Esophagus squamous epithelium (tissue), 4 donors: ENCODE results near the gene UMOD.

Experiments used
- POLR2A ChIP-seq, 4 donors: fragments of 450-650 bp; IDR thresholded peaks; one replicate each; pipeline ENCODE4 v1.6.1; 2017; ENCODE audit warnings: antibody characterized with exemption in 4 of 4, mild to moderate bottlenecking in 4 of 4, moderate library complexity in 3 of 4
- TF ChIP-seq, protein P1 (sequence below), 6 experiments: fragments of 450-650 bp in 4 of 6; fragments of 200-600 bp in 2 of 6; sonication (generic) in 2 of 6; IDR thresholded peaks; one replicate each; pipeline ENCODE4 v1.5.1; 2016 to 2019; ENCODE audit warnings: antibody characterized with exemption in 6 of 6, mild to moderate bottlenecking in 4 of 6, moderate library complexity in 4 of 6

DNA sequence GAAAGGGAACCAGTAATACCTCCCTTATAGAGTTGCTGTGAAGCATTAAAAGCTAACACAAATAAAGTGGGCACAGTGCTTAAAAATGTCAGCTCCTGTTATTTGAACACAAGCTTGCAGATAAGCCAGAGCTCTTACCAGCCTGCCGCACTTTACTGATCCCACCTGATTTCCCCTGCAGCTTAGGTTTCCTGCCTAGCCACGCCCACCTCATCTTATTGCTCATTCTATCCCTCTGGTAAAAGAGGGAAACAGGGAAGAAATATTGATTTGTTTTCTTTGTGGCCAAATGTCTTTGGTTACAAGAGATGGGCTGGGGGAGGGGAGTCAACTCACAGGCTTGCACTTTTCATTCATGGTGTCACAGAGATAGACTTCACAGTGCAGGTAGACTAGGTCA is 15.6 kb downstream of the UMOD start:
- TF ChIP-seq POLR2A (IDR thresholded peaks at IDR 0.05), result no peak
- TF ChIP-seq, protein P1, sequence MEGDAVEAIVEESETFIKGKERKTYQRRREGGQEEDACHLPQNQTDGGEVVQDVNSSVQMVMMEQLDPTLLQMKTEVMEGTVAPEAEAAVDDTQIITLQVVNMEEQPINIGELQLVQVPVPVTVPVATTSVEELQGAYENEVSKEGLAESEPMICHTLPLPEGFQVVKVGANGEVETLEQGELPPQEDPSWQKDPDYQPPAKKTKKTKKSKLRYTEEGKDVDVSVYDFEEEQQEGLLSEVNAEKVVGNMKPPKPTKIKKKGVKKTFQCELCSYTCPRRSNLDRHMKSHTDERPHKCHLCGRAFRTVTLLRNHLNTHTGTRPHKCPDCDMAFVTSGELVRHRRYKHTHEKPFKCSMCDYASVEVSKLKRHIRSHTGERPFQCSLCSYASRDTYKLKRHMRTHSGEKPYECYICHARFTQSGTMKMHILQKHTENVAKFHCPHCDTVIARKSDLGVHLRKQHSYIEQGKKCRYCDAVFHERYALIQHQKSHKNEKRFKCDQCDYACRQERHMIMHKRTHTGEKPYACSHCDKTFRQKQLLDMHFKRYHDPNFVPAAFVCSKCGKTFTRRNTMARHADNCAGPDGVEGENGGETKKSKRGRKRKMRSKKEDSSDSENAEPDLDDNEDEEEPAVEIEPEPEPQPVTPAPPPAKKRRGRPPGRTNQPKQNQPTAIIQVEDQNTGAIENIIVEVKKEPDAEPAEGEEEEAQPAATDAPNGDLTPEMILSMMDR (IDR thresholded peaks at IDR 0.05), result no peak
